Ramos (cell line): Measurements from ENCODE around the gene KRTAP12-2.
"Not testable (repeated sequence)": the region's sequence is repeated elsewhere in the genome, so short reads cannot be mapped to it uniquely, and the experiment has no call there.

Experiments
- in situ Hi-C: fragments of 300-500 bp; cut with MboI; formaldehyde crosslinking; loops from one replicate; pipeline ENCODE4 v1.14.3; 2022; ENCODE audit warnings: low sequenced_read_pairs; ENCODE audit not compliant: unreplicated experiment

KRTAP12-2 gene

GRCh38 chr21:44653656-44654575 lies 12.8 kb downstream of the KRTAP12-2 start:
- in situ Hi-C loops: no loop called here

GRCh38 chr21:44653123-44653522 lies 13.6 kb downstream of the KRTAP12-2 start:
- in situ Hi-C loops: no loop called here

- in situ Hi-C loops: no loop called here
Observed at GRCh38 chr21:44650973-44651675, 15.6 kb downstream of the KRTAP12-2 start.

- in situ Hi-C loops: no loop called here
Observed at GRCh38 chr21:44650265-44650972, 16.3 kb downstream of the KRTAP12-2 start.

- in situ Hi-C loops: no loop called here
Observed at GRCh38 chr21:44649521-44650100, 17.1 kb downstream of the KRTAP12-2 start.

- in situ Hi-C loops: no loop called here
Observed at GRCh38 chr21:44648557-44649311, 18.0 kb downstream of the KRTAP12-2 start.

- in situ Hi-C loops: no loop called here
Observed at GRCh38 chr21:44647222-44647552, 19.5 kb downstream of the KRTAP12-2 start.

- in situ Hi-C loops: not testable (repeated sequence)
Observed at GRCh38 chr21:44646366-44647221, 20.1 kb downstream of the KRTAP12-2 start, which contains the start of gene KRTAP10-11. TSS of gene KRTAP10-11 (plus strand) at chr21:44646414. CDS start at chr21:44646459, 45 bp downstream.

- in situ Hi-C loops: no loop called here
Observed at GRCh38 chr21:44644878-44645277, 21.8 kb downstream of the KRTAP12-2 start.

GRCh38 chr21:44643741-44644310 lies 22.9 kb downstream of the KRTAP12-2 start:
- in situ Hi-C loops: no loop called here

- in situ Hi-C loops: no loop called here
Observed at GRCh38 chr21:44640761-44641160, 26.0 kb downstream of the KRTAP12-2 start.

- in situ Hi-C loops: no loop called here
Observed at GRCh38 chr21:44639331-44639655, 27.4 kb downstream of the KRTAP12-2 start.

GRCh38 chr21:44638506-44639330 lies 28.0 kb downstream of the KRTAP12-2 start:
- in situ Hi-C loops: not testable (repeated sequence)

GRCh38 chr21:44637851-44638348 lies 28.8 kb downstream of the KRTAP12-2 start:
- in situ Hi-C loops: not testable (repeated sequence)

- in situ Hi-C loops: no loop called here
Observed at GRCh38 chr21:44637018-44637850, 29.5 kb downstream of the KRTAP12-2 start, which contains the start of gene KRTAP10-10. TSS of gene KRTAP10-10 (plus strand) at chr21:44637356. CDS start at chr21:44637418, 62 bp downstream.

- in situ Hi-C loops: no loop called here
Observed at GRCh38 chr21:44636209-44637017, 30.3 kb downstream of the KRTAP12-2 start.
